ENCODE data around the gene GSTK1.
"Not testable (repeated sequence)": the region's sequence is repeated elsewhere in the genome, so short reads cannot be mapped to it uniquely, and the experiment has no call there.

The GSTK1 gene

GRCh38 chr7:143288836-143289235, 25.6 kb downstream of the GSTK1 start:
- Histone ChIP-seq H3K9me3 (ENCODE audit: control insufficient read depth, insufficient read depth, low read length) (peaks cover 7% of the 10 kb centered on the region), H3K79me2 (ENCODE audit: control insufficient read depth, low read length) (peaks cover 53% of the 10 kb centered on the region), H3K4me1 (ENCODE audit: control insufficient read depth, low read length) (peaks cover 52% of the 10 kb centered on the region), H3K4me3 (ENCODE audit: low read length) (peak overlapping the region; percentile 94), H3K27me3 (ENCODE audit: control insufficient read depth, low read length) (no peaks in the 10 kb centered on the region), H4K20me1 (ENCODE audit: control insufficient read depth, insufficient read depth, low read depth, low read length) (peaks cover 26% of the 10 kb centered on the region), H3K9me2 (replicated peaks; ENCODE audit: control insufficient read depth, low read length) (no peaks in the 10 kb centered on the region), H3F3A (ENCODE audit: control insufficient read depth, insufficient read depth) (no peaks in the 10 kb centered on the region), H3K4me2 (ENCODE audit: low read length) (peak overlapping the region; percentile 83), H3K27ac (ENCODE audit: low read depth, low read length) (peak overlapping the region; percentile 64), H3K36me3 (ENCODE audit: control insufficient read depth, low read length) (peaks cover 59% of the 10 kb centered on the region)
- no peak for TF ChIP-seq EZH2phosphoT487 (IDR thresholded peaks at IDR 0.05; ENCODE audit: borderline replicate concordance, low read length)
- TF ChIP-seq CTCF (IDR thresholded peaks at IDR 0.05; ENCODE audit: low read depth, low read length, poor library complexity, severe bottlenecking), result no peak

GRCh38 chr7:143289421-143289820, 26.2 kb downstream of the GSTK1 start:
- peak overlapping the region; percentile 94 for H3K4me3 ChIP-seq (ENCODE audit: low read length)
- H3K27me3 ChIP-seq (ENCODE audit: control insufficient read depth, low read length), result no peaks in the 10 kb centered on the region
- peaks cover 52% of the 10 kb centered on the region for H3K4me1 ChIP-seq (ENCODE audit: control insufficient read depth, low read length)
- TF ChIP-seq EZH2phosphoT487 (IDR thresholded peaks at IDR 0.05; ENCODE audit: borderline replicate concordance, low read length), result no peak
- H3K4me2 ChIP-seq (ENCODE audit: low read length), result peak overlapping the region; percentile 83
- peaks cover 7% of the 10 kb centered on the region for H3K9me3 ChIP-seq (ENCODE audit: control insufficient read depth, insufficient read depth, low read length)
- no peaks in the 10 kb centered on the region for H3K9me2 ChIP-seq (replicated peaks; ENCODE audit: control insufficient read depth, low read length)
- peak overlapping the region; percentile 64 for H3K27ac ChIP-seq (ENCODE audit: low read depth, low read length)
- peaks cover 65% of the 10 kb centered on the region for H3K36me3 ChIP-seq (ENCODE audit: control insufficient read depth, low read length)
- no peaks in the 10 kb centered on the region for H3F3A ChIP-seq (ENCODE audit: control insufficient read depth, insufficient read depth)
- H4K20me1 ChIP-seq (ENCODE audit: control insufficient read depth, insufficient read depth, low read depth, low read length), result peaks cover 31% of the 10 kb centered on the region
- peaks cover 59% of the 10 kb centered on the region for H3K79me2 ChIP-seq (ENCODE audit: control insufficient read depth, low read length)

GRCh38 chr7:143289888-143290287, 26.6 kb downstream of the GSTK1 start:
- H3K9me3 ChIP-seq (ENCODE audit: control insufficient read depth, insufficient read depth, low read length); H3K27ac ChIP-seq (ENCODE audit: low read depth, low read length); H3K9me2 ChIP-seq (replicated peaks; ENCODE audit: control insufficient read depth, low read length); H3K27me3 ChIP-seq (ENCODE audit: control insufficient read depth, low read length); H3F3A ChIP-seq (ENCODE audit: control insufficient read depth, insufficient read depth): not testable (repeated sequence)
- H3K4me1 ChIP-seq (ENCODE audit: control insufficient read depth, low read length), result peaks cover 53% of the 10 kb centered on the region
- H3K4me3 ChIP-seq (ENCODE audit: low read length), result peak overlapping the region; percentile 94
- H3K36me3 ChIP-seq (ENCODE audit: control insufficient read depth, low read length), result peaks cover 69% of the 10 kb centered on the region
- peaks cover 63% of the 10 kb centered on the region for H3K79me2 ChIP-seq (ENCODE audit: control insufficient read depth, low read length)
- H4K20me1 ChIP-seq (ENCODE audit: control insufficient read depth, insufficient read depth, low read depth, low read length), result peaks cover 33% of the 10 kb centered on the region
- H3K4me2 ChIP-seq (ENCODE audit: low read length), result peak overlapping the region; percentile 83

- peak overlapping the region; percentile 83 for H3K4me2 ChIP-seq (ENCODE audit: low read length)
- TF ChIP-seq CTCF (IDR thresholded peaks at IDR 0.05; ENCODE audit: low read depth, low read length, poor library complexity, severe bottlenecking) (no peak), EZH2phosphoT487 (IDR thresholded peaks at IDR 0.05; ENCODE audit: borderline replicate concordance, low read length) (no peak)
- H3K36me3 ChIP-seq (ENCODE audit: control insufficient read depth, low read length), result peaks cover 74% of the 10 kb centered on the region
- no peaks in the 10 kb centered on the region for H3K9me2 ChIP-seq (replicated peaks; ENCODE audit: control insufficient read depth, low read length)
- H3K4me1 ChIP-seq (ENCODE audit: control insufficient read depth, low read length), result peaks cover 58% of the 10 kb centered on the region
- H3K4me3 ChIP-seq (ENCODE audit: low read length), result peak overlapping the region; percentile 94
- peaks cover 7% of the 10 kb centered on the region for H3K9me3 ChIP-seq (ENCODE audit: control insufficient read depth, insufficient read depth, low read length)
- H4K20me1 ChIP-seq (ENCODE audit: control insufficient read depth, insufficient read depth, low read depth, low read length), result peaks cover 35% of the 10 kb centered on the region
- H3K27me3 ChIP-seq (ENCODE audit: control insufficient read depth, low read length), result no peaks in the 10 kb centered on the region
- no peak overlapping the region for H3K27ac ChIP-seq (ENCODE audit: low read depth, low read length)
- H3F3A ChIP-seq (ENCODE audit: control insufficient read depth, insufficient read depth), result no peaks in the 10 kb centered on the region
- peaks cover 67% of the 10 kb centered on the region for H3K79me2 ChIP-seq (ENCODE audit: control insufficient read depth, low read length)
Observed at GRCh38 chr7:143290293-143290692, 27.1 kb downstream of the GSTK1 start.
